Measurements from ENCODE around the gene SLC26A5.

DNA sequence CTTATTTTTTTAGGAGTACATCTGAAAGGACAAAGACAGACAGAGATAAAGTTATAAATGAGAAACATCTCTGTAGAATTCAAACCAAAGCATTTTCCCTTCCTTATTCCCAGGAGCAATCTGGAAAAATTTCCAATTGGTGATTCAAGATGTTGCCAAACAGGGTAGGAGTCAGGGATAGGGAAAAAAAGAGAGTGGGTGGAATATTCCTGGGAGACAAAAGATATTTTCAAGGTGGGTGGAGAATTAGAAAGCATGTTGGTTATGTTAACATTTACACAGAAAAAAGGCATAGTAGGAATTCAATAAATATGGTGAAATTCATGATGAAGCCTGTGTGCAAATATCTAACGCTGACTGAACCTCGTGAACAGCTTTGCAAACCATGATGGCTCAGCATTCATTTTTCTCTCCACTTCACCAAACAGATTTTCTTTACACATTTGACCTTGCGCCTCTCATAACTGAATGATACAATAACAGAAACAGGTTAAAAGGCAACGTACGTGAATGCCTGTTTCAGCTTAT, 25.1 kb downstream of the SLC26A5 start:
- TF ChIP-seq, protein P1, sequence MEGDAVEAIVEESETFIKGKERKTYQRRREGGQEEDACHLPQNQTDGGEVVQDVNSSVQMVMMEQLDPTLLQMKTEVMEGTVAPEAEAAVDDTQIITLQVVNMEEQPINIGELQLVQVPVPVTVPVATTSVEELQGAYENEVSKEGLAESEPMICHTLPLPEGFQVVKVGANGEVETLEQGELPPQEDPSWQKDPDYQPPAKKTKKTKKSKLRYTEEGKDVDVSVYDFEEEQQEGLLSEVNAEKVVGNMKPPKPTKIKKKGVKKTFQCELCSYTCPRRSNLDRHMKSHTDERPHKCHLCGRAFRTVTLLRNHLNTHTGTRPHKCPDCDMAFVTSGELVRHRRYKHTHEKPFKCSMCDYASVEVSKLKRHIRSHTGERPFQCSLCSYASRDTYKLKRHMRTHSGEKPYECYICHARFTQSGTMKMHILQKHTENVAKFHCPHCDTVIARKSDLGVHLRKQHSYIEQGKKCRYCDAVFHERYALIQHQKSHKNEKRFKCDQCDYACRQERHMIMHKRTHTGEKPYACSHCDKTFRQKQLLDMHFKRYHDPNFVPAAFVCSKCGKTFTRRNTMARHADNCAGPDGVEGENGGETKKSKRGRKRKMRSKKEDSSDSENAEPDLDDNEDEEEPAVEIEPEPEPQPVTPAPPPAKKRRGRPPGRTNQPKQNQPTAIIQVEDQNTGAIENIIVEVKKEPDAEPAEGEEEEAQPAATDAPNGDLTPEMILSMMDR (conservative IDR thresholded peaks at IDR 0.05; ENCODE audit: low read depth, low read length): no peak
- TF ChIP-seq EZH2 (IDR thresholded peaks at IDR 0.05; ENCODE audit: low read length, unreplicated experiment): no peak
